Mucosa of descending colon (tissue), 3 donors: ENCODE measurements around the gene GRSF1. TPM values are rescaled to one million over a fixed set of nuclear protein-coding genes. Genes with fewer than 3 reads are reported as not detected.

ENCODE experiments used
- ATAC-seq: fragments of 200-7000 bp; cut with Tn5 transposase; one replicate; pipeline ENCODE4 v1.9.1; 2020; ENCODE audit warnings: mild to moderate bottlenecking, moderate library complexity
- DNase-seq, 3 donors: peaks; one replicate each; pipeline ENCODE4 v3.0.0-alpha.2; 2020
- H3K36me3 ChIP-seq: fragments of 200-600 bp; one replicate; pipeline ENCODE4 v1.8.0; 2021; ENCODE audit warnings: low read depth, mild to moderate bottlenecking
- H3K4me1 ChIP-seq: fragments of 200-600 bp; one replicate; pipeline ENCODE4 v1.8.0; 2021; ENCODE audit warnings: low read depth, mild to moderate bottlenecking
- H3K4me3 ChIP-seq: fragments of 200-600 bp; one replicate; pipeline ENCODE4 v1.8.0; 2021; ENCODE audit warnings: mild to moderate bottlenecking
- H3K9me3 ChIP-seq: fragments of 200-600 bp; one replicate; pipeline ENCODE4 v1.8.0; 2021; ENCODE audit warnings: mild to moderate bottlenecking
- intact Hi-C, 2 donors: fragments of 100-400 bp; cut with DNase I in 1 of 2; cut with micrococcal nuclease in 1 of 2; formaldehyde crosslinking; loops; one replicate each; pipeline versions ENCODE4 v1.11.0 to v1.11.1; 2022; cut with DNase I, micrococcal nuclease
- total RNA-seq, 3 donors: library from RNA; stranded (reverse); fragmentation: NEBNext Ultra II Directional in 2 of 3; extraction: Animal tissue kit (Norgen Biotek cat#: 25700) in 2 of 3; gene quantifications; one replicate each; pipeline versions ENCODE4 v1.2.1 to v1.2.4, GENCODE V29; 2021 to 2023
- TF ChIP-seq, protein P1 (sequence below): fragments of 200-600 bp; IDR thresholded peaks from one replicate; pipeline ENCODE4 v1.8.0; 2022; ENCODE audit warnings: antibody characterized with exemption, mild to moderate bottlenecking
- donor health status: DM: no; HTN: no; CAD: no; lungs with moderate emphysema.
- donor health status: DM: no; HTN: no; CAD: no.
- donor health status: DM: no; HTN: yes; CAD: no.

GRSF1 gene
- total RNA-seq, 3 donors from 2014 or later = 70.2 to 81.5 (median 70.6) TPM

DNA sequence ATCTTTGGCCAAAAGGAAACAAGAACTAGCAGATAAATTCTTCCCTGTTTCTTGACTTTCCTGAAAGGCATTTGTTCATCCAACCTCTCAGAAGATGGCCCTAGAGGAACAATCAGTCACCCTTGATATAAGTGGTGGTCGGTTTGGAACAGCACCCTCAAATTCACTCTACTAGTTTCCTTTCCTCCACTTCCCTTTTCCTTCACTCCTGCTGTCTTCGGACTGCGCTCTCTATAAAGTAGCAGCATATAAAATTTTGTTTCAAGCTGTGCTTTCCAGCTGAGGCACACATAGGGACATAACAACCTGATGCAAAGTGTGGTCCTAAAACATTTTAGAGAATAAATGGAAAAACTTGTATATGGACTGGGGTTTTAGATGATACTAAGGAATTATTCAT, 33.5 kb upstream of the GRSF1 start:
- H3K36me3 ChIP-seq = no peaks in the 10 kb centered on the region
- DNase-seq (no peak), ATAC-seq (no peak)
- H3K4me1 ChIP-seq = no peaks in the 10 kb centered on the region
- intact Hi-C loops = no loop called here
- no peaks in the 10 kb centered on the region for H3K9me3 ChIP-seq
- TF ChIP-seq, protein P1, sequence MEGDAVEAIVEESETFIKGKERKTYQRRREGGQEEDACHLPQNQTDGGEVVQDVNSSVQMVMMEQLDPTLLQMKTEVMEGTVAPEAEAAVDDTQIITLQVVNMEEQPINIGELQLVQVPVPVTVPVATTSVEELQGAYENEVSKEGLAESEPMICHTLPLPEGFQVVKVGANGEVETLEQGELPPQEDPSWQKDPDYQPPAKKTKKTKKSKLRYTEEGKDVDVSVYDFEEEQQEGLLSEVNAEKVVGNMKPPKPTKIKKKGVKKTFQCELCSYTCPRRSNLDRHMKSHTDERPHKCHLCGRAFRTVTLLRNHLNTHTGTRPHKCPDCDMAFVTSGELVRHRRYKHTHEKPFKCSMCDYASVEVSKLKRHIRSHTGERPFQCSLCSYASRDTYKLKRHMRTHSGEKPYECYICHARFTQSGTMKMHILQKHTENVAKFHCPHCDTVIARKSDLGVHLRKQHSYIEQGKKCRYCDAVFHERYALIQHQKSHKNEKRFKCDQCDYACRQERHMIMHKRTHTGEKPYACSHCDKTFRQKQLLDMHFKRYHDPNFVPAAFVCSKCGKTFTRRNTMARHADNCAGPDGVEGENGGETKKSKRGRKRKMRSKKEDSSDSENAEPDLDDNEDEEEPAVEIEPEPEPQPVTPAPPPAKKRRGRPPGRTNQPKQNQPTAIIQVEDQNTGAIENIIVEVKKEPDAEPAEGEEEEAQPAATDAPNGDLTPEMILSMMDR = no peak
- no peak overlapping the region for H3K4me3 ChIP-seq

DNA sequence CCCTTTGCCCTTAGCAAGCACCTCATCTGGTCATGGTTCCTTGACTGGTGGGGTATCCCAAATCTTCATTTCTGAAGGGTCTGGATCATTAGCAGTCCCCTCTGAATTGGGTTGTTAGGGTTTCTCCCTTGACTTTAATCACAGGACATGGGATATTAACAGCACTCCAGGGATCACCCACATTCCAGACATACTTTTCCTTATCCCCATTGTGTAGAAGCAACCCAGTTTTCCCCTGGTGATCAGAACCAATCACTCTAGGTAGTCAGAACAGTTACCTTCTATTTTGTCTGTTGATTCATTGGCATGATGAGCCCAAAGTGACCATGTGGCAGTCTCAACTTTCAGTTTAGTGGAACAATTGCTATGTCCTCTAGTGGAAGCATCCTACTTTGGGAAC, 29.1 kb upstream of the GRSF1 start:
- intact Hi-C loops = no loop called here
- Histone ChIP-seq H3K4me3 (no peak overlapping the region), H3K36me3 (no peaks in the 10 kb centered on the region), H3K9me3 (no peaks in the 10 kb centered on the region), H3K4me1 (no peaks in the 10 kb centered on the region)
- DNase-seq (no peak), ATAC-seq (no peak)
- TF ChIP-seq, protein P1 = no peak

DNA sequence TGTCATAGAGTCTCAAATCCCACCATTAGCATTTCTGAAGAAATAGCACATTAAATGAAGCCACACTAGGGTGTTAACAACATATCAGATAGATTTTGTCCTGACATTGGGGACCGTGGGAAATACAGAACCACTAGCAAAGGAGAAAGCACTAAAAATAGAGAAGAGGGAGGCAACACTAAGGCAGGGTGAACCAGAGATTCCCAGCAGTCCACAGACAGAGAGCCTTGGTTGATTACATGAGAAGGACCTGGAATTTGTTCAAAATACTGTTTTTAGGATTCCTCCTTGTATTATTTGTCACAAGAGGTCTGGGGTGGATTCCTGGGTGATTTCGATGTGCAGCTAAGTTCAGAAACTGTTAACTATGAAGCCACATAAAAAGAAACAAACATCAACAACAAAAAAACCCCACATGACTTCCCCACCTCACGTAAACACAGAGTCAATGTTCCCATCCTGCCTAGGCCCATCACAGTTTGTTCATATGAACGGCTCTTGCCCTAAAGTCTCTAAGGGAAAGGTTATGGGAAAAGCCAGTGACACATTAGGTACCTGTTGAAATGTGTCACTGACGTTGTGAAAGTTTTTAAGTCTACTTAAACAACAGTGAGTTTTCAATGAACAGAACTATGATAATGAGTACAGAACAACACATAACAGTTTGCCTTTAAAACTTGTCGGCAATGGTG, 23.6 kb upstream of the GRSF1 start:
- intact Hi-C loops = no loop called here
- no peaks in the 10 kb centered on the region for H3K9me3 ChIP-seq
- ATAC-seq (no peak), DNase-seq (no peak)
- H3K4me1 ChIP-seq = no peaks in the 10 kb centered on the region
- no peaks in the 10 kb centered on the region for H3K36me3 ChIP-seq
- H3K4me3 ChIP-seq = no peak overlapping the region
- TF ChIP-seq, protein P1 = no peak

DNA sequence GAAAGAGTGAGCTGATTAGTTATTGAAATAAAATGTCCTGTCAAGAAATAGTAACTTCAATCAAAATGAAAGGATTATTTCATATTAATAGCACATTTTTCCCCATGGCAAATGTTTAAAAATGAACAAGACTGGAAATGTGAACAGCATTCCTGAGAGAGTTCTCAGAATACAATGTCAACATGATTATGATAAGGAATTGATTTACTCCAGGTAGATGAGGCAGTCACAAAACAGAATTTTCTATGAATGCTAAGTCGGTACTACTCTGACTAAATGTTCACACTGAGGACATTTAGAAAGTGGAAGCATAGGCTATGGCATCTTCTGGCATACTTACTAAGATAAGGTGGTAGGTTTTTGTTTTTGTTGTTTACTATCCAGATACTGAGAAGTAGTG, 19.4 kb upstream of the GRSF1 start:
- ATAC-seq (no peak), DNase-seq (no peak)
- intact Hi-C loops = no loop called here
- TF ChIP-seq, protein P1 = no peak
- Histone ChIP-seq H3K9me3 (no peaks in the 10 kb centered on the region), H3K4me3 (no peak overlapping the region), H3K36me3 (no peaks in the 10 kb centered on the region), H3K4me1 (no peaks in the 10 kb centered on the region)

DNA sequence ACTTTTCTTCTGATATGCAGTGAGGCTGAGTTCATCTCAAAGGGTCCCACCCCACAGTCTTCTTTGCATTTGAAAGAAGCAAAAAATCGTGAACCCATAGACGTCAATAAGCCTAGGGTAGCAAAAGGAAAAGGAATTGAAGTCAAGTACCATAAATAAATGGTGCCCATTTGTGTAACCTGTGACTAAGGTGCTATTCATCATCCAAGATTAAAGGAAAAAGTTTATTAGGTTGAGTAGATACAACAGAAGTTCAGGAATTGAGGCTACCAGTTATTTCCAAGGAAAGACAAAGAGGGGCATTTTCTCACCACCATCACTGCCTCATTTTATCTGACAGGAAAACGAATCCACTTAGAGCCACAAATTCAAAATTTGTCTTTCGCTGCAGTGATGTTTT, 18.8 kb upstream of the GRSF1 start:
- no peak for DNase-seq
- intact Hi-C loops = no loop called here
- no peak overlapping the region for H3K4me3 ChIP-seq
- H3K9me3 ChIP-seq = no peaks in the 10 kb centered on the region
- ATAC-seq = no peak
- H3K4me1 ChIP-seq = no peaks in the 10 kb centered on the region
- H3K36me3 ChIP-seq = no peaks in the 10 kb centered on the region
- TF ChIP-seq, protein P1 = no peak

DNA sequence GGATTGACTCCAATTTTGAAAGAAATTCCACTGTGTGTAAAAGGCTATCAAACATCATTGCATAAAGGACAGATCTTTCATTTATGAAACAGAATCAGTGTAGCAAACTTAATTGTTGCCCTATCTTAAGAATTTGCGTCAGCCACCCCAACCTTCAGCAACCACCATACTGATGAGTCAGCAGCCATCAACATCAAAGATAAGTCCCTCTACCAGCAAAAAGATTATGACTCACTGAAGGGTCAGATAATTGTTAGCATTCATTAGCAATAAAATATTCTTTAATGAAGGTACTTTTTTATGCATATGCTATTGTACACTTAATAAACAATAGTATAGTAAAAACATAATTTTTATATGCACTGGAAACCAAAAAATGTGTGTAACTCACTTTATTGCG, 15.8 kb upstream of the GRSF1 start:
- TF ChIP-seq, protein P1 = no peak
- Histone ChIP-seq H3K4me1 (no peaks in the 10 kb centered on the region), H3K4me3 (no peak overlapping the region), H3K9me3 (no peaks in the 10 kb centered on the region), H3K36me3 (no peaks in the 10 kb centered on the region)
- intact Hi-C loops = no loop called here
- DNase-seq = no peak
- ATAC-seq = no peak
